CD4-positive, alpha-beta memory T cell (primary cell): ENCODE data around the gene ITGB1BP2. TPM values are rescaled to one million over a fixed set of nuclear protein-coding genes. Genes with fewer than 3 reads are reported as not detected.
"Not testable (repeated sequence)": the region's sequence is repeated elsewhere in the genome, so short reads cannot be mapped to it uniquely, and the experiment has no call there.

Experiments used
- CTCF ChIA-PET: fragments of 350-600 bp; sonication (Branson Sonifier 250); formaldehyde crosslinking; loops from one replicate; lab custom pipeline; 2021; ENCODE audit warnings: inconsistent platforms; ENCODE audit not compliant: partially characterized antibody; lab: Charles Lee
- POLR2A ChIA-PET: fragments of 350-600 bp; sonication (Branson Sonifier 250); formaldehyde crosslinking; loops from one replicate; lab custom pipeline; 2021; ENCODE audit not compliant: partially characterized antibody; lab: Charles Lee
- DNase-seq, 5 donors: peaks; one replicate each; pipeline versions ENCODE4 v3.0.0 to v3.0.0-alpha.2; 2020 to 2022; ENCODE audit warnings: mixed read lengths in 1 of 5
- H3K27ac ChIP-seq: one replicate; pipeline ENCODE4 v1.7.0; 2013; ENCODE audit warnings: low read depth, low read length
- H3K27me3 ChIP-seq: 2 replicates; pipeline ENCODE4 v1.7.0; 2013; ENCODE audit warnings: mild to moderate bottlenecking, low read length, moderate library complexity; ENCODE audit not compliant: insufficient read depth
- H3K36me3 ChIP-seq: 2 replicates; pipeline ENCODE4 v1.7.0; 2013; ENCODE audit warnings: mild to moderate bottlenecking, low read length, moderate library complexity; ENCODE audit not compliant: insufficient read depth
- H3K4me1 ChIP-seq: 2 replicates; pipeline ENCODE4 v1.7.0; 2013; ENCODE audit warnings: mild to moderate bottlenecking, low read length, moderate library complexity; ENCODE audit not compliant: insufficient read depth
- H3K4me3 ChIP-seq, 2 donors: one replicate each; pipeline ENCODE4 v1.7.0; 2013; ENCODE audit warnings: low read length in 2 of 2, mild to moderate bottlenecking in 1 of 2
- H3K9me3 ChIP-seq, 2 donors: one replicate each; pipeline ENCODE4 v1.7.0; 2013; ENCODE audit warnings: low read length in 2 of 2, control low read depth in 1 of 2; ENCODE audit not compliant: control insufficient read depth in 1 of 2
- H3K27ac Mint-ChIP-seq, 7 donors: one replicate each; pipeline ENCODE4 v1.8.0; 2020 to 2021; ENCODE audit warnings: mixed read lengths in 7 of 7, mild to moderate bottlenecking in 6 of 7, inconsistent platforms in 3 of 7, moderate library complexity in 3 of 7
- H3K27me3 Mint-ChIP-seq, 2 donors: one replicate each; pipeline ENCODE4 v1.8.0; 2020 to 2021; ENCODE audit warnings: mixed read lengths in 2 of 2
- H3K36me3 Mint-ChIP-seq, 2 donors: one replicate each; pipeline ENCODE4 v1.8.0; 2020 to 2021; ENCODE audit warnings: mixed read lengths in 2 of 2, inconsistent platforms in 1 of 2, mild to moderate bottlenecking in 1 of 2
- H3K4me1 Mint-ChIP-seq, 4 donors: one replicate each; pipeline ENCODE4 v1.8.0; 2020 to 2021; ENCODE audit warnings: mixed read lengths in 4 of 4, mild to moderate bottlenecking in 1 of 4
- H3K4me3 Mint-ChIP-seq, 8 donors: one replicate each; pipeline ENCODE4 v1.8.0; 2020 to 2021; ENCODE audit warnings: mixed read lengths in 8 of 8, mild to moderate bottlenecking in 7 of 8, moderate library complexity in 6 of 8, inconsistent platforms in 3 of 8
- H3K9me3 Mint-ChIP-seq, 8 donors: one replicate each; pipeline ENCODE4 v1.8.0; 2020 to 2021; ENCODE audit warnings: mixed read lengths in 8 of 8, mild to moderate bottlenecking in 5 of 8, inconsistent platforms in 3 of 8, moderate library complexity in 1 of 8
- intact Hi-C: fragments of 100-400 bp; cut with micrococcal nuclease; formaldehyde crosslinking; loops from one replicate; pipeline ENCODE4 v1.15.1; 2023
- polyA plus RNA-seq, 2 donors: library from polyadenylated mRNA; unstranded; fragments of 300-500 nt; fragmentation: Illumina TruSeq; gene quantifications; one replicate each; pipeline ENCODE4 v1.2.3, GENCODE V29; 2021
- total RNA-seq, 2 experiments: library from RNA; stranded (reverse); gene quantifications; one replicate each; pipeline ENCODE4 v1.2.3, GENCODE V29; 2021

ITGB1BP2 gene
- total and polyA plus RNA-seq, 4 experiments from 2014 or later, result 3.5 TPM; not detected in 2

- Mint-ChIP-seq H3K27ac (no peak overlapping the region), H3K9me3 (peaks cover 0 to 2% (median 0%) of the 10 kb centered on the region in 8 donors), H3K4me1 (peaks cover 2 to 29% (median 8%) of the 10 kb centered on the region in 4 donors), H3K36me3 (peaks cover 0 to 6% of the 10 kb centered on the region in 2 donors), H3K4me3 (no peak overlapping the region), H3K27me3 (no peaks in the 10 kb centered on the region)
- H3K9me3 ChIP-seq, result no peaks in the 10 kb centered on the region
- peaks cover 20% of the 10 kb centered on the region for H3K4me1 ChIP-seq
- H3K4me3 ChIP-seq, result no peak overlapping the region
- CTCF ChIA-PET, result interaction anchor here (1.2 kb wide), 1 partner anchor 26 kb away, joined by 3 read pairs; the partner anchor contains the start of gene NONO
- H3K36me3 ChIP-seq, result no peaks in the 10 kb centered on the region
- intact Hi-C loops, result no loop called here
- POLR2A ChIA-PET, result interaction anchor here (4.1 to 4.2 kb wide), 2 partner anchors 27 to 109 kb away, joined by 50 to 65 read pairs; partner anchors contain the start of genes NONO and TAF1
- no peak overlapping the region for H3K27ac ChIP-seq
- no peak for DNase-seq
- H3K27me3 ChIP-seq, result no peaks in the 10 kb centered on the region
Measured at GRCh38 chrX:71256856-71257255, 44.7 kb upstream of the ITGB1BP2 start.

- H3K9me3 Mint-ChIP-seq, H3K4me3 ChIP-seq, H3K36me3 Mint-ChIP-seq, H3K4me1 Mint-ChIP-seq, H3K27me3 ChIP-seq, CTCF ChIA-PET, intact Hi-C loops, H3K27me3 Mint-ChIP-seq, H3K27ac ChIP-seq, H3K4me3 Mint-ChIP-seq, DNase-seq, H3K9me3 ChIP-seq, H3K27ac Mint-ChIP-seq, H3K36me3 ChIP-seq, POLR2A ChIA-PET, H3K4me1 ChIP-seq: not testable (repeated sequence)
Measured at GRCh38 chrX:71268624-71269023, 32.9 kb upstream of the ITGB1BP2 start.

GRCh38 chrX:71269801-71270395, 31.7 kb upstream of the ITGB1BP2 start:
- no peak overlapping the region for H3K27ac ChIP-seq
- H3K27me3 ChIP-seq, result no peaks in the 10 kb centered on the region
- H3K27ac Mint-ChIP-seq, result no peak overlapping the region
- no peaks in the 10 kb centered on the region for H3K9me3 ChIP-seq
- intact Hi-C loops, result no loop called here
- DNase-seq, result no peak
- H3K4me1 Mint-ChIP-seq, result no peaks in the 10 kb centered on the region
- POLR2A ChIA-PET, result no interaction called here
- H3K36me3 ChIP-seq, result no peaks in the 10 kb centered on the region
- H3K4me3 Mint-ChIP-seq, result no peak overlapping the region
- peaks cover 0 to 4% (median 0%) of the 10 kb centered on the region in 8 donors for H3K9me3 Mint-ChIP-seq
- H3K36me3 Mint-ChIP-seq, result no peaks in the 10 kb centered on the region
- H3K4me3 ChIP-seq, result no peak overlapping the region
- CTCF ChIA-PET, result no interaction called here
- H3K4me1 ChIP-seq, result no peaks in the 10 kb centered on the region
- H3K27me3 Mint-ChIP-seq, result no peaks in the 10 kb centered on the region

DNA sequence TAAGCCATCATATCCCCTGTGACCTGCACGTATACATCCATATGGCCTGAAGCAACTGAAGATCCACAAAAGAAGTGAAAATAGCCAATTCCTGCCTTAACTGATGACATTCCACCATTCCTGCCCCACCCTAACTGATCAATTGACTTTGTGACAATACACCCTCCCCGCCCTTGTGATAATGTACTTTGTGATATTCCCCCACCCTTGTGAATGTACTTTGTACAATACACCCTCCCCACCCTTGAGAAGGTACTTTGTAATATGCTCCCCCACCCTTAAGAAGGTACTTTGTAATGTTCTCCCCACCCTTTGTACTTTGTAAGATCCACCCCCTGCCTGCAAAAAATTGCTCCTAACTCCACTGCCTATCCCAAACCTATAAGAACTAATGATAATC, 29.2 kb upstream of the ITGB1BP2 start:
- H3K4me1 Mint-ChIP-seq, H3K4me3 ChIP-seq, H3K27ac ChIP-seq, H3K27me3 ChIP-seq, H3K4me3 Mint-ChIP-seq, H3K27ac Mint-ChIP-seq, H3K9me3 Mint-ChIP-seq, H3K36me3 ChIP-seq, DNase-seq, CTCF ChIA-PET, H3K4me1 ChIP-seq, H3K36me3 Mint-ChIP-seq, H3K9me3 ChIP-seq, H3K27me3 Mint-ChIP-seq, intact Hi-C loops, POLR2A ChIA-PET: not testable (repeated sequence)

DNA sequence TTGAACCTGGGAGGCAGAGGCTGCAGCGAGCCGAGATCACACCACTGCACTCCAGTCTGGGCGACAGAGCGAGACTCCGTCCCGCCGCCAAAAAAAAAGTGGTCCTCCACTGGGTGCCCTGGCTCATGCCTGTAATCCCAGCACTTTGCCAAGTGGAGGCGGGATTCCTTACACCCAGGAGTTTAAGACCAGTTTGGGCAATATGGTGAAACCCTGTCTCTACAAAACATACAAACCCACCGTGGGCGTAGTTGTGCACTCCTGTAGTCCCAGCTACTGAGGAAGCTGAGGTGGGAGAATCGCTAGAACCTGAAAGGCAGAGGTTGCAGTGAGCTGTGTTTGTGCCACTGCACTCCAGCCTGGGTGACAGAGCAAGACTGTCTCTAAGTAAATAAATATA, 20.2 kb upstream of the ITGB1BP2 start:
- H3K4me3 ChIP-seq, H3K9me3 ChIP-seq, H3K27me3 Mint-ChIP-seq, H3K27ac ChIP-seq, H3K4me3 Mint-ChIP-seq, H3K9me3 Mint-ChIP-seq, intact Hi-C loops, DNase-seq, H3K27me3 ChIP-seq, CTCF ChIA-PET, POLR2A ChIA-PET, H3K36me3 ChIP-seq, H3K27ac Mint-ChIP-seq: not testable (repeated sequence)
- peaks cover 23% of the 10 kb centered on the region for H3K4me1 ChIP-seq
- Mint-ChIP-seq H3K4me1 (peaks cover 6 to 34% (median 11%) of the 10 kb centered on the region in 4 donors), H3K36me3 (peaks cover 0 to 17% of the 10 kb centered on the region in 2 donors)

DNA sequence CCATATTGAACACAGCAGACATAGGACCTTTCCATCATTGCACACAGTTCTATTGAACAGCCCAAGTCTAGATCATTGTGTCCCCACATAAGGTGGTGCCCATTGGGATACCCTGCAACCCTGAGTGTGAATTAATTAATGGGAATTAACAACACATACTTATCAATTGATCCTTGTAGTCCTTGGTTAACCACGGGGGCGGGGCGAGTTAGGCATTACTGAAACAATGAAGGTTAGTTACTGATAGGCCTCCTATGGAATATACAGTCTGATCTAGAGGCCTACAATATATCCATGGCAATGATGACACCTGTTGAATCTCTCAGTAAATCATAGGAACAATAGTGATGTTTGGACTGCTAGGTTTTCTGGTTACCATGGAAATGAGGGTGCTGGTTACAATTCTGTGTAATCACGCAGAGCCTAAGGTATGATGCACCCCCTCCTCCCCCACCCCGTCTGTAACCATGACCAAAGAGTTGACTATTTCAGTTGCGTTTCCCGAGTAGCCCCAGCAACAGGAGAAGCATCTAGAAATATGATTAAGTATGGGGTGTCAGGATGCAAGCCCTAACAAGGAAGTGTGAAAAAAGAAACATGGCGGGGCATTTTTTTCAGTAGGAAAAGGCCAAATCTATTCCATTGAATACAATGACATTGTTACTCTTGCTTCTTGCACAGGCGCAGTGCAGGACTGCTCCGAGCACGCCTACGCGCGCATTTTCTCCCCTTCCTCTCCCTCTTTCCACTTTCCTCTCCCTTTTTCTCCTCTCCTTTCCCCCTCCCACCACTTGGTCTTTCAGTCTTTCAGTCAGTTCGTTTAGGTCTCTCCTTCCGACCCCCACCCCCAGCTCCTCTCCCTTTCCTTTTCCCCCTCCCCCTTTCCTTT, 18.8 kb upstream of the ITGB1BP2 start:
- Mint-ChIP-seq H3K4me3 (peak overlapping the region; percentile 96 to 100 (median 98)), H3K27ac (peak overlapping the region; percentile 97 to 100 (median 99)), H3K36me3 (peaks cover 0 to 17% of the 10 kb centered on the region in 2 donors), H3K27me3 (no peaks in the 10 kb centered on the region), H3K4me1 (peaks cover 7 to 39% (median 12%) of the 10 kb centered on the region in 4 donors), H3K9me3 (no peaks in the 10 kb centered on the region)
- H3K27ac ChIP-seq, result peak overlapping the region; percentile 95
- H3K4me1 ChIP-seq, result peaks cover 32% of the 10 kb centered on the region
- intact Hi-C loops, result loop anchor here (1.0 kb wide), 4 partner anchors 84 to 250 kb away; partner anchors contain the start of genes SNX12 and TAF1
- no peaks in the 10 kb centered on the region for H3K27me3 ChIP-seq
- no peaks in the 10 kb centered on the region for H3K36me3 ChIP-seq
- CTCF ChIA-PET, result interaction anchor here (0.6 to 1.5 kb wide), 8 partner anchors 26 to 101 kb away, joined by 3 to 7 read pairs (median 3); partner anchors contain the start of gene ZMYM3
- H3K4me3 ChIP-seq, result peak overlapping the region in 1 of 2 donors; percentile 62
- no peaks in the 10 kb centered on the region for H3K9me3 ChIP-seq
- peak in 4 of 5 donors; percentile 47 to 85 (median 54) for DNase-seq
- POLR2A ChIA-PET, result interaction anchor here (0.7 to 2.4 kb wide), 15 partner anchors 10 to 250 kb away, joined by 3 to 52 read pairs (median 6); partner anchors contain the start of genes FOXO4, IL2RG, MED12 and OGT
